Measurements from ENCODE around the gene ATP9A. TPM values are rescaled to one million over a fixed set of nuclear protein-coding genes. Genes with fewer than 3 reads are reported as not detected.

Gene ATP9A
- total and polyA plus RNA-seq, 4 donors, result 2.4 to 16.7 (median 9.9) TPM

DNA sequence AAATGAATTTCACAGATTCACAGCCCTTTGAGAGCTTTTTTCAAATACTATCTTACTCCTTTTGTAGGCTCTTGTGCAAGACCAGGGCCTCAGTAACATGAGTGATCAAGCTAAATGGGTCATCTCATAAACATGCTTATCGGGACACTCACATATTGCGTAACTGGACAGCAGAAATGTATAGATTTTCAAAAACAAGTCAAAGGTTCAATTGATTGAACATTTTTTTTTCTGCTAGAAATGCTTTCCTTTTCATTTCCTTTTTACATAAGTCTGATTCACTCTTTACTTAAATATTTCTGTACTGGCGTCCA, 42.8 kb upstream of the ATP9A start:
- Histone ChIP-seq H3K27ac (ENCODE audit: low read depth in 1 of 2, low read length in 2 of 2) (no peak overlapping the region), H3K36me3 (ENCODE audit: control insufficient read depth in 4 of 4, insufficient read depth in 3 of 4, low read depth in 1 of 4, low read length in 3 of 4) (no peaks in the 10 kb centered on the region), H3K9me3 (ENCODE audit: control insufficient read depth in 4 of 4, low read length in 3 of 4) (no peaks in the 10 kb centered on the region), H3K4me1 (ENCODE audit: control insufficient read depth in 4 of 4, insufficient read depth in 4 of 4, low read length in 3 of 4) (peaks cover 0 to 6% (median 5%) of the 10 kb centered on the region in 4 donors), H3K4me3 (ENCODE audit: low read depth in 1 of 3, low read length in 3 of 3) (no peak overlapping the region), H3K27me3 (ENCODE audit: control insufficient read depth in 4 of 4, insufficient read depth in 4 of 4, low read length in 3 of 4) (no peaks in the 10 kb centered on the region), H3K9ac (ENCODE audit: low read depth in 1 of 2, low read length in 2 of 2) (no peak overlapping the region)
- TF ChIP-seq RXRA (IDR thresholded peaks at IDR 0.05), result no peak
- TF ChIP-seq FOXA1 (IDR thresholded peaks at IDR 0.05), result no peak
- TF ChIP-seq GABPA (IDR thresholded peaks at IDR 0.05 in 1 of 2, conservative IDR thresholded peaks at IDR 0.05 in 1 of 2), result no peak
- TF ChIP-seq RAD21 (IDR thresholded peaks at IDR 0.05), result no peak
- TF ChIP-seq SP1 (IDR thresholded peaks at IDR 0.05), result no peak
- TF ChIP-seq HNF4A (conservative IDR thresholded peaks at IDR 0.05), result no peak
- no peak for TF ChIP-seq HNF4G (IDR thresholded peaks at IDR 0.05)
- 75% methylated on average over 3 of the region's 3 CpGs for WGBS
- no peak for DNase-seq (ENCODE audit: low spot score)

- 89% methylated on average over 13 of the region's 13 CpGs for whole genome bisulfite sequencing
- DNase-seq (ENCODE audit: low spot score), result no peak
- Histone ChIP-seq H3K36me3 (ENCODE audit: control insufficient read depth in 4 of 4, insufficient read depth in 3 of 4, low read depth in 1 of 4, low read length in 3 of 4) (no peaks in the 10 kb centered on the region), H3K27me3 (ENCODE audit: control insufficient read depth in 4 of 4, insufficient read depth in 4 of 4, low read length in 3 of 4) (no peaks in the 10 kb centered on the region), H3K4me3 (ENCODE audit: low read depth in 1 of 3, low read length in 3 of 3) (no peak overlapping the region), H3K4me1 (ENCODE audit: control insufficient read depth in 4 of 4, insufficient read depth in 4 of 4, low read length in 3 of 4) (peaks cover 0 to 5% (median 2%) of the 10 kb centered on the region in 4 donors), H3K27ac (ENCODE audit: low read depth in 1 of 2, low read length in 2 of 2) (no peak overlapping the region), H3K9me3 (ENCODE audit: control insufficient read depth in 4 of 4, low read length in 3 of 4) (no peaks in the 10 kb centered on the region), H3K9ac (ENCODE audit: low read depth in 1 of 2, low read length in 2 of 2) (no peak overlapping the region)
- no peak for TF ChIP-seq RXRA (IDR thresholded peaks at IDR 0.05)
- no peak for TF ChIP-seq ATF3 (IDR thresholded peaks at IDR 0.05)
- TF ChIP-seq, protein P1, sequence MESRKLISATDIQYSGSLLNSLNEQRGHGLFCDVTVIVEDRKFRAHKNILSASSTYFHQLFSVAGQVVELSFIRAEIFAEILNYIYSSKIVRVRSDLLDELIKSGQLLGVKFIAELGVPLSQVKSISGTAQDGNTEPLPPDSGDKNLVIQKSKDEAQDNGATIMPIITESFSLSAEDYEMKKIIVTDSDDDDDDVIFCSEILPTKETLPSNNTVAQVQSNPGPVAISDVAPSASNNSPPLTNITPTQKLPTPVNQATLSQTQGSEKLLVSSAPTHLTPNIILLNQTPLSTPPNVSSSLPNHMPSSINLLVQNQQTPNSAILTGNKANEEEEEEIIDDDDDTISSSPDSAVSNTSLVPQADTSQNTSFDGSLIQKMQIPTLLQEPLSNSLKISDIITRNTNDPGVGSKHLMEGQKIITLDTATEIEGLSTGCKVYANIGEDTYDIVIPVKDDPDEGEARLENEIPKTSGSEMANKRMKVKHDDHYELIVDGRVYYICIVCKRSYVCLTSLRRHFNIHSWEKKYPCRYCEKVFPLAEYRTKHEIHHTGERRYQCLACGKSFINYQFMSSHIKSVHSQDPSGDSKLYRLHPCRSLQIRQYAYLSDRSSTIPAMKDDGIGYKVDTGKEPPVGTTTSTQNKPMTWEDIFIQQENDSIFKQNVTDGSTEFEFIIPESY (IDR thresholded peaks at IDR 0.05), result no peak
- no peak for TF ChIP-seq SP1 (IDR thresholded peaks at IDR 0.05)
Observed at GRCh38 chr20:51810155-51811041, 42.2 kb upstream of the ATP9A start.

DNA sequence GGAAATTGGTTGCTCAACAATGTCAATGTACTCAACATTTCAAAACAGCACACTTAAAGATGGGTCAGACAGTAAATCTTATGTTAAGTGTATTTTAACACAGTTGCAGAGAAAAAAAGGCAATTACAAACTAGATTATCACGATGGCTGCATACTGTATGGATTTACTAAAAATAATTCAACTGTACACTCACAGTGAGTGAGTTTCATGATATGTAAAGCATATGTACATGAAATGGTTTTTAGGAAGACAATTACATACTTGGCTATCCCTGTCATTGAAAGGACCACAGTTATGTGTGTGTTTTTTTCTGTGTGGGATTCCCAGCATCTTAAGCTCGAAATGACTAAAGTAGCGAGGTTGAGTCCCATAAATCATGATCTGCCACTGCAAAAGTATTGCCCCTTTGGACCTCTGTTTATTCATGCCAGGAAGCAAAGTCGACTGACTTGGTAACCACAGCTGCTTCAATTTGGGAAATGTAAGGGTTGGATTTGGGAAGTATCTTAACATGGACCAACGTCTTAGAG, 39.6 kb upstream of the ATP9A start:
- TF ChIP-seq NR2F2 (IDR thresholded peaks at IDR 0.05), result no peak
- TF ChIP-seq, protein P1 (IDR thresholded peaks at IDR 0.05), result no peak
- H3K36me3 ChIP-seq (ENCODE audit: control insufficient read depth in 4 of 4, insufficient read depth in 3 of 4, low read depth in 1 of 4, low read length in 3 of 4), result no peaks in the 10 kb centered on the region
- H3K4me1 ChIP-seq (ENCODE audit: control insufficient read depth in 4 of 4, insufficient read depth in 4 of 4, low read length in 3 of 4), result no peaks in the 10 kb centered on the region
- no peaks in the 10 kb centered on the region for H3K27me3 ChIP-seq (ENCODE audit: control insufficient read depth in 4 of 4, insufficient read depth in 4 of 4, low read length in 3 of 4)
- H3K4me3 ChIP-seq (ENCODE audit: low read depth in 1 of 3, low read length in 3 of 3), result no peak overlapping the region
- DNase-seq (ENCODE audit: low spot score), result no peak
- H3K9me3 ChIP-seq (ENCODE audit: control insufficient read depth in 4 of 4, low read length in 3 of 4), result no peaks in the 10 kb centered on the region
- no peak overlapping the region for H3K27ac ChIP-seq (ENCODE audit: low read depth in 1 of 2, low read length in 2 of 2)
- WGBS, result 78% methylated on average over 5 of the region's 5 CpGs
- H3K9ac ChIP-seq (ENCODE audit: low read depth in 1 of 2, low read length in 2 of 2), result no peak overlapping the region

All from liver (tissue), 9 donors.